Stimulated activated CD4-positive, alpha-beta T cell treated with anti-CD3 and anti-CD28 coated beads, TNF-alpha, amount 100 ng/mL, for 4 hours (primary cell): Measurements from ENCODE around the gene TP53I11.

Experiments used
- DNase-seq, 3 experiments: peaks; one replicate each; pipeline ENCODE4 v3.0.0-alpha.2; 2020; ENCODE audit warnings: low read depth in 3 of 3

Gene TP53I11

DNA sequence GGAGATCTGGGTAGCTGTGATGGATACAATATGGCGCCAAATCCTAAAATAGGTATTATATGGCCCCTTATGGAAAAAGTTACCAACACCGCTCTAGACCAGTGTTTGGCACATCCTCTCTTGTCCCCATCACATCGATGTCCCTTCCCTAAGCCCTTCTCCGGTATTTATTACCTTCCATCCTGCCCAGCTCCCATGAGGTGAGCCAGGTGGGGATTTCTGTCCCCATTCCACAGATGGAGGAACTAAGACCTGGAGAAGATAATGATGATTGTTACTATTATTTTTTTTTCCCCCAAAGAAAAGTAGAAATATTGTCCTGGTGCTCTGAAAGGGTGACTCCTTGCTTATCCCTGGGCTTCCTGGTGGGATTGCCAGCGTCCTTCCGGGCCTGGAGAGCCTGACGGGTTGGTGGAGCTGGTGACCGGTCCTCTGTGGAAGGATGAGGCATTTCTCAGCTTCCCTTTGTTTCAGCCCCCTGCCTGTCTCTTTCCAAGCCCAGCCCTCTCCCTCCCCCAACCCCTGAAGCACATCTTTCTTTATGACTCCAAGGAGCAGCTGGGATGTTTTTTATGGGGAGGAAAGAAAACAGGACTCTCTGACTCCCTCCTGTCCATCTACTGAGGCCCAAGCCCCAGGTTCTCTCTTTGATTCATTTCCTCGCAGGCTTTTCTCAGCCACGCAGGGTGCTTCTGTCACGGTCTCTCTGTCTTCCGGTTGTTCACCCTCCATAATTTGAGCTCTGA is 65.4 kb downstream of the TP53I11 start:
- DNase-seq, result no peak

- no peak for DNase-seq
Observed at GRCh38 chr11:44884056-44884455, 66.6 kb downstream of the TP53I11 start.

- no peak for DNase-seq
Observed at GRCh38 chr11:44883277-44883676, 67.4 kb downstream of the TP53I11 start.
